GM12878 (cell line): Measurements from ENCODE around the gene PEMT. TPM values are rescaled to one million over a fixed set of nuclear protein-coding genes. Genes with fewer than 3 reads are reported as not detected.

Source experiments
- CBX3 ChIP-seq: fragments of 200-600 bp; sonication (generic); IDR thresholded peaks from 2 replicates; pipeline ENCODE4 v1.6.1; 2016; ENCODE audit warnings: low read depth, borderline replicate concordance
- CBX5 ChIP-seq: sonication (generic); IDR thresholded peaks from 2 replicates; pipeline ENCODE4 v1.6.1; 2016; ENCODE audit warnings: low read depth, moderate library complexity, mild to moderate bottlenecking, inconsistent platforms
- E4F1 ChIP-seq: fragments of 450-650 bp; IDR thresholded peaks from 2 replicates; pipeline ENCODE4 v1.6.1; 2018; ENCODE audit warnings: borderline replicate concordance, mild to moderate bottlenecking; ENCODE audit not compliant: partially characterized antibody
- IKZF1 ChIP-seq: fragments of 450-650 bp; conservative IDR thresholded peaks from 2 replicates; pipeline ENCODE4 v1.6.1; 2017; ENCODE audit warnings: antibody characterized with exemption, mild to moderate bottlenecking
- JUNB ChIP-seq: IDR thresholded peaks from 2 replicates; pipeline ENCODE4 v1.6.1; 2016; ENCODE audit warnings: antibody characterized with exemption, mild to moderate bottlenecking
- NR2C1 ChIP-seq: fragments of 450-650 bp; IDR thresholded peaks from 2 replicates; pipeline ENCODE4 v1.6.1; 2017; ENCODE audit warnings: antibody characterized with exemption, mild to moderate bottlenecking, moderate library complexity
- POLR2A ChIP-seq: IDR thresholded peaks from 2 replicates; pipeline ENCODE4 v1.6.1; 2011; ENCODE audit warnings: low read depth, mild to moderate bottlenecking, low read length
- SMARCA5 ChIP-seq: fragments of 450-650 bp; IDR thresholded peaks from 2 replicates; pipeline ENCODE4 v1.6.1; 2017; ENCODE audit warnings: mild to moderate bottlenecking
- STAT3 ChIP-seq: IDR thresholded peaks from 2 replicates; pipeline ENCODE4 v1.6.1; 2011; ENCODE audit warnings: low read depth, low read length, improper control_type of control experiment
- polyA plus RNA-seq, 11 experiments: library from polyadenylated mRNA; depleted of rRNA in 4 of 11; unstranded in 6 of 11; stranded (reverse) in 5 of 11; fragments of >200 nt; fragmentation: Nextera tagmentation in 4 of 11; fragmentation: Illumina TruSeq in 1 of 11; extraction: Ambion mirVana in 4 of 11; extraction: Trizol in 1 of 11; gene quantifications; 1 replicate in 1 of 11; 2 replicates in 10 of 11; pipeline versions ENCODE4 v1.2.1 to v1.2.3, GENCODE V29; 2011 to 2016; ENCODE audit warnings: inconsistent platforms in 2 of 11, missing spikeins in 2 of 11, low read depth in 1 of 11
- total RNA-seq, 4 experiments: library from RNA; depleted of rRNA in 3 of 4; stranded (reverse); fragments of >200 nt in 3 of 4; fragmentation: Illumina TruSeq in 1 of 4; extraction: Trizol in 1 of 4; gene quantifications; 2 replicates each; pipeline versions ENCODE4 v1.2.1 to v1.2.3, GENCODE V29; 2013 to 2021
- TF ChIP-seq, protein P1 (sequence below): IDR thresholded peaks from 2 replicates; pipeline ENCODE4 v1.6.1; 2012; ENCODE audit warnings: improper control_type of control experiment, low read depth, low read length; ENCODE audit not compliant: insufficient replicate concordance
- TF ChIP-seq, protein P2 (sequence below): fragments of 450-650 bp; IDR thresholded peaks from 2 replicates; pipeline ENCODE4 v1.6.1; 2017; ENCODE audit warnings: antibody characterized with exemption, mild to moderate bottlenecking, moderate library complexity

PEMT gene
- total and polyA plus RNA-seq, 10 of the 15 experiments (the other 5 are each of a cell fraction or from before 2014, with no cell fraction given), result 2.8 to 44.7 (median 25.4) TPM

- TF ChIP-seq, protein P1, sequence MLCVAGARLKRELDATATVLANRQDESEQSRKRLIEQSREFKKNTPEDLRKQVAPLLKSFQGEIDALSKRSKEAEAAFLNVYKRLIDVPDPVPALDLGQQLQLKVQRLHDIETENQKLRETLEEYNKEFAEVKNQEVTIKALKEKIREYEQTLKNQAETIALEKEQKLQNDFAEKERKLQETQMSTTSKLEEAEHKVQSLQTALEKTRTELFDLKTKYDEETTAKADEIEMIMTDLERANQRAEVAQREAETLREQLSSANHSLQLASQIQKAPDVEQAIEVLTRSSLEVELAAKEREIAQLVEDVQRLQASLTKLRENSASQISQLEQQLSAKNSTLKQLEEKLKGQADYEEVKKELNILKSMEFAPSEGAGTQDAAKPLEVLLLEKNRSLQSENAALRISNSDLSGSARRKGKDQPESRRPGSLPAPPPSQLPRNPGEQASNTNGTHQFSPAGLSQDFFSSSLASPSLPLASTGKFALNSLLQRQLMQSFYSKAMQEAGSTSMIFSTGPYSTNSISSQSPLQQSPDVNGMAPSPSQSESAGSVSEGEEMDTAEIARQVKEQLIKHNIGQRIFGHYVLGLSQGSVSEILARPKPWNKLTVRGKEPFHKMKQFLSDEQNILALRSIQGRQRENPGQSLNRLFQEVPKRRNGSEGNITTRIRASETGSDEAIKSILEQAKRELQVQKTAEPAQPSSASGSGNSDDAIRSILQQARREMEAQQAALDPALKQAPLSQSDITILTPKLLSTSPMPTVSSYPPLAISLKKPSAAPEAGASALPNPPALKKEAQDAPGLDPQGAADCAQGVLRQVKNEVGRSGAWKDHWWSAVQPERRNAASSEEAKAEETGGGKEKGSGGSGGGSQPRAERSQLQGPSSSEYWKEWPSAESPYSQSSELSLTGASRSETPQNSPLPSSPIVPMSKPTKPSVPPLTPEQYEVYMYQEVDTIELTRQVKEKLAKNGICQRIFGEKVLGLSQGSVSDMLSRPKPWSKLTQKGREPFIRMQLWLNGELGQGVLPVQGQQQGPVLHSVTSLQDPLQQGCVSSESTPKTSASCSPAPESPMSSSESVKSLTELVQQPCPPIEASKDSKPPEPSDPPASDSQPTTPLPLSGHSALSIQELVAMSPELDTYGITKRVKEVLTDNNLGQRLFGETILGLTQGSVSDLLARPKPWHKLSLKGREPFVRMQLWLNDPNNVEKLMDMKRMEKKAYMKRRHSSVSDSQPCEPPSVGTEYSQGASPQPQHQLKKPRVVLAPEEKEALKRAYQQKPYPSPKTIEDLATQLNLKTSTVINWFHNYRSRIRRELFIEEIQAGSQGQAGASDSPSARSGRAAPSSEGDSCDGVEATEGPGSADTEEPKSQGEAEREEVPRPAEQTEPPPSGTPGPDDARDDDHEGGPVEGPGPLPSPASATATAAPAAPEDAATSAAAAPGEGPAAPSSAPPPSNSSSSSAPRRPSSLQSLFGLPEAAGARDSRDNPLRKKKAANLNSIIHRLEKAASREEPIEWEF, result no peak
- no peak for TF ChIP-seq CBX5
- TF ChIP-seq, protein P2, sequence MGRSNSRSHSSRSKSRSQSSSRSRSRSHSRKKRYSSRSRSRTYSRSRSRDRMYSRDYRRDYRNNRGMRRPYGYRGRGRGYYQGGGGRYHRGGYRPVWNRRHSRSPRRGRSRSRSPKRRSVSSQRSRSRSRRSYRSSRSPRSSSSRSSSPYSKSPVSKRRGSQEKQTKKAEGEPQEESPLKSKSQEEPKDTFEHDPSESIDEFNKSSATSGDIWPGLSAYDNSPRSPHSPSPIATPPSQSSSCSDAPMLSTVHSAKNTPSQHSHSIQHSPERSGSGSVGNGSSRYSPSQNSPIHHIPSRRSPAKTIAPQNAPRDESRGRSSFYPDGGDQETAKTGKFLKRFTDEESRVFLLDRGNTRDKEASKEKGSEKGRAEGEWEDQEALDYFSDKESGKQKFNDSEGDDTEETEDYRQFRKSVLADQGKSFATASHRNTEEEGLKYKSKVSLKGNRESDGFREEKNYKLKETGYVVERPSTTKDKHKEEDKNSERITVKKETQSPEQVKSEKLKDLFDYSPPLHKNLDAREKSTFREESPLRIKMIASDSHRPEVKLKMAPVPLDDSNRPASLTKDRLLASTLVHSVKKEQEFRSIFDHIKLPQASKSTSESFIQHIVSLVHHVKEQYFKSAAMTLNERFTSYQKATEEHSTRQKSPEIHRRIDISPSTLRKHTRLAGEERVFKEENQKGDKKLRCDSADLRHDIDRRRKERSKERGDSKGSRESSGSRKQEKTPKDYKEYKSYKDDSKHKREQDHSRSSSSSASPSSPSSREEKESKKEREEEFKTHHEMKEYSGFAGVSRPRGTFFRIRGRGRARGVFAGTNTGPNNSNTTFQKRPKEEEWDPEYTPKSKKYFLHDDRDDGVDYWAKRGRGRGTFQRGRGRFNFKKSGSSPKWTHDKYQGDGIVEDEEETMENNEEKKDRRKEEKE, result no peak
- TF ChIP-seq CBX3, result no peak
- no peak for TF ChIP-seq IKZF1
- TF ChIP-seq NR2C1, result no peak
- TF ChIP-seq JUNB, result no peak
- no peak for TF ChIP-seq POLR2A
- no peak for TF ChIP-seq STAT3
- TF ChIP-seq E4F1, result no peak
- TF ChIP-seq SMARCA5, result no peak
Observed at GRCh38 chr17:17638467-17638866, 47.0 kb upstream of the PEMT start (continued).
